ENCODE results near the gene RPL36. TPM values are rescaled to one million over a fixed set of nuclear protein-coding genes. Genes with fewer than 3 reads are reported as not detected.

RPL36 gene
- total and polyA plus RNA-seq, 2 of the 8 experiments (the other 6 are each of a cell fraction or from before 2014, with no cell fraction given): 951 to 1,075 TPM

DNA sequence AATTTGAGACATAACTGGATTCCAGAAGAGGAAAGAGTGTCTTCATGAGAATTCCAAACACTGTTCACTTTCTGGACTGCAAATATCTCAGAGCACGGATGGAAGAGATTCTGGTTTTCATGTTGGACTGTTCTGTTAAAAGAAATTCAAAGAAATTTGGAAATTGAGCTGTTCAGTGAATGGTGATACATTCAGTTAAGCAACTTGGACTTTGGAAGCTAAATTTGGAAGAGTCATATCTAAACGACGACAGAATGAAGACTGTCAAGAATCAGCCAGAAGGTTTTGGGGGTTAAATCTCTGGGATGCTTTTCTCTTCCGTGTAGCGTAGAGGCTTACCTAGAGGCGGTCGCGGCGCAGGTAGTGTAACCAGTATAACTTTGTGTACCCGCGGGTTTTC, 41.6 kb upstream of the RPL36 start:
- Histone ChIP-seq H2BK15ac (ENCODE audit: low read length) (no peak overlapping the region), H3K56ac (replicated peaks; ENCODE audit: insufficient read length, low read depth, low read length) (no peak overlapping the region), H3K4me1 (replicated peaks in 1 of 4; ENCODE audit: control insufficient read depth in 3 of 4, insufficient read depth in 4 of 4, low read length in 3 of 4) (no peaks in the 10 kb centered on the region), H3K23me2 (ENCODE audit: low read depth, low read length) (no peaks in the 10 kb centered on the region), H3K27me3 (replicated peaks in 1 of 4; ENCODE audit: control insufficient read depth in 3 of 4, extremely low read depth in 1 of 4, insufficient read depth in 3 of 4, low read length in 3 of 4) (no peaks in the 10 kb centered on the region), H2AK5ac (ENCODE audit: low read depth, low read length) (no peak overlapping the region), H3K18ac (ENCODE audit: extremely low read depth, low read length) (no peak overlapping the region), H2BK5ac (ENCODE audit: low read depth, low read length) (no peak overlapping the region), H2BK20ac (ENCODE audit: low read length) (no peak overlapping the region), H4K5ac (ENCODE audit: insufficient read length, low read depth, low read length) (no peak overlapping the region), H3K9me3 (ENCODE audit: insufficient read depth in 2 of 2, low read depth in 1 of 2, low read length in 1 of 2) (no peaks in the 10 kb centered on the region), H4K20me1 (replicated peaks in 1 of 2; ENCODE audit: control insufficient read depth in 1 of 2, insufficient read depth in 2 of 2, low read length in 2 of 2) (peaks cover 7 to 21% of the 10 kb centered on the region in 2 experiments), H3K4ac (replicated peaks; ENCODE audit: insufficient read length, low read depth, low read length) (no peak overlapping the region), H3K4me3 (ENCODE audit: extremely low read depth in 1 of 4, insufficient read depth in 2 of 4, low read depth in 3 of 4, low read length in 4 of 4) (no peak overlapping the region), H3K27ac (ENCODE audit: low read depth, low read length) (no peak overlapping the region), H3K9ac (replicated peaks in 1 of 4; ENCODE audit: extremely low read depth in 1 of 4, low read depth in 3 of 4, low read length in 3 of 4) (no peak overlapping the region), H3K79me2 (ENCODE audit: control insufficient read depth in 1 of 2, insufficient read depth in 2 of 2, low read length in 2 of 2) (peaks cover 0 to 31% of the 10 kb centered on the region in 2 experiments; a peak in 2 of 4 replicates), H3K23ac (ENCODE audit: insufficient read length) (no peak overlapping the region), H3K79me1 (ENCODE audit: low read depth, low read length) (peaks cover 2% of the 10 kb centered on the region; the same call in 1 of the 2 replicates), H2BK12ac (ENCODE audit: low read depth, low read length) (no peak overlapping the region), H3K14ac (ENCODE audit: insufficient read length) (no peak overlapping the region), H4K8ac (ENCODE audit: extremely low read depth, insufficient read depth, low read length) (no peak overlapping the region), H2BK120ac (replicated peaks; ENCODE audit: low read depth, low read length) (no peak overlapping the region), H3K4me2 (ENCODE audit: insufficient read depth in 1 of 2, low read depth in 2 of 2, low read length in 2 of 2) (no peak overlapping the region), H4K91ac (replicated peaks; ENCODE audit: insufficient read length, low read length) (no peak overlapping the region), H2AFZ (ENCODE audit: low read length) (no peak overlapping the region), H3K36me3 (ENCODE audit: control insufficient read depth in 2 of 4, insufficient read depth in 4 of 4, low read length in 3 of 4) (peaks cover 36 to 88% (median 81%) of the 10 kb centered on the region in 4 experiments)
- CTCF ChIA-PET (ENCODE audit: partially characterized antibody): no interaction called here
- WGBS, 2 experiments (ENCODE audit: extremely low coverage in 1 of 2, insufficient coverage in 1 of 2, insufficient read length in 1 of 2, insufficient replicate concordance in 2 of 2, low coverage in 1 of 2, low lambda C conversion rate in 2 of 2, missing lambda C conversion rate in 1 of 2): 96% methylated on average over 9 of the region's 11 CpGs; no CpG with 5 or more reads in 1 of the 2 experiments
- DNase-seq (ENCODE audit: low read depth in 1 of 2, low spot score in 2 of 2) (no peak), FAIRE-seq (no peak)
- POLR2A ChIA-PET (ENCODE audit: partially characterized antibody): interaction anchor here (1.0 kb wide), 1 partner anchor 52 kb away, joined by 3 read pairs; no protein-coding TSS in a partner anchor
- no peak for TF ChIP-seq POU5F1 (IDR thresholded peaks at IDR 0.05; ENCODE audit: low read depth, low read length)
- TF ChIP-seq SIX5 (IDR thresholded peaks at IDR 0.05; ENCODE audit: low read depth, low read length): no peak
- TF ChIP-seq CTCF (IDR thresholded peaks at IDR 0.05; ENCODE audit: control extremely low read depth in 1 of 3, insufficient read depth in 1 of 3, low read depth in 1 of 3, low read length in 3 of 3): no peak
- no peak for TF ChIP-seq ASH2L (IDR thresholded peaks at IDR 0.05; ENCODE audit: low read length)
